AML-193 (cell line): ENCODE data around the gene TACO1.

ENCODE experiments used
- DNase-seq, 2 experiments: peaks; one replicate each; lab custom pipeline; 2025; lab: John Stamatoyannopoulos, UW

Gene TACO1

GRCh38 chr17:63600569-63601438 is at the start of gene TACO1:
TACO1 (plus strand) TSS chr17:63600895; CDS start chr17:63601084, 189 bp downstream.
- DNase-seq, result peak; percentile 76 to 84

GRCh38 chr17:63552211-63552610 is 48.5 kb upstream of the TACO1 start:
- DNase-seq, result no peak

- DNase-seq, result peak; percentile 43 to 56
Observed at GRCh38 chr17:63555500-63556156, 45.1 kb upstream of the TACO1 start.

GRCh38 chr17:63557416-63557815 is 43.3 kb upstream of the TACO1 start:
- DNase-seq, result no peak

GRCh38 chr17:63558441-63558840 is 42.3 kb upstream of the TACO1 start:
- no peak for DNase-seq

GRCh38 chr17:63561819-63562218 is 38.9 kb upstream of the TACO1 start:
- no peak for DNase-seq

GRCh38 chr17:63563339-63563738 is 37.4 kb upstream of the TACO1 start:
- DNase-seq, result no peak

- no peak for DNase-seq
Observed at GRCh38 chr17:63564562-63564961, 36.1 kb upstream of the TACO1 start.

- no peak for DNase-seq
Observed at GRCh38 chr17:63567229-63567628, 33.5 kb upstream of the TACO1 start.

- no peak for DNase-seq
Observed at GRCh38 chr17:63568563-63568962, 32.1 kb upstream of the TACO1 start.

GRCh38 chr17:63571632-63572310 is 28.9 kb upstream of the TACO1 start:
- DNase-seq, result peak; percentile 58 to 73

- no peak for DNase-seq
Observed at GRCh38 chr17:63573634-63574033, 27.1 kb upstream of the TACO1 start.

GRCh38 chr17:63578027-63578768 is 22.5 kb upstream of the TACO1 start:
- no peak for DNase-seq

GRCh38 chr17:63578769-63579111 is 22.0 kb upstream of the TACO1 start:
- no peak for DNase-seq

- DNase-seq, result no peak
Observed at GRCh38 chr17:63579633-63580032, 21.1 kb upstream of the TACO1 start.

- DNase-seq, result no peak
Observed at GRCh38 chr17:63587770-63588169, 12.9 kb upstream of the TACO1 start.

GRCh38 chr17:63588797-63589196 is 11.9 kb upstream of the TACO1 start:
- DNase-seq, result no peak

GRCh38 chr17:63589646-63590045 is 11.0 kb upstream of the TACO1 start:
- DNase-seq, result no peak

GRCh38 chr17:63592797-63593196 is 7.9 kb upstream of the TACO1 start:
- no peak for DNase-seq

GRCh38 chr17:63595132-63595531 is 5.6 kb upstream of the TACO1 start:
- DNase-seq, result no peak

GRCh38 chr17:63596856-63597586 is 3.7 kb upstream of the TACO1 start:
- no peak for DNase-seq
